Mammary epithelial cell (primary cell): Measurements from ENCODE around the gene EFNA4.

ENCODE experiments used
- CTCF ChIP-seq, 2 donors: IDR thresholded peaks in 1 of 2; conservative IDR thresholded peaks in 1 of 2; 2 replicates each; pipeline ENCODE4 v1.5.1; 2011 to 2012; ENCODE audit warnings: inconsistent platforms in 2 of 2, low read length in 2 of 2, mild to moderate bottlenecking in 2 of 2, control low read depth in 1 of 2, low read depth in 1 of 2; ENCODE audit not compliant: insufficient read depth in 1 of 2; ENCODE audit errors: extremely low read depth in 1 of 2
- EZH2 ChIP-seq: IDR thresholded peaks from 2 replicates; pipeline ENCODE4 v1.6.1; 2012; ENCODE audit warnings: low read length, inconsistent platforms, borderline replicate concordance

DNA sequence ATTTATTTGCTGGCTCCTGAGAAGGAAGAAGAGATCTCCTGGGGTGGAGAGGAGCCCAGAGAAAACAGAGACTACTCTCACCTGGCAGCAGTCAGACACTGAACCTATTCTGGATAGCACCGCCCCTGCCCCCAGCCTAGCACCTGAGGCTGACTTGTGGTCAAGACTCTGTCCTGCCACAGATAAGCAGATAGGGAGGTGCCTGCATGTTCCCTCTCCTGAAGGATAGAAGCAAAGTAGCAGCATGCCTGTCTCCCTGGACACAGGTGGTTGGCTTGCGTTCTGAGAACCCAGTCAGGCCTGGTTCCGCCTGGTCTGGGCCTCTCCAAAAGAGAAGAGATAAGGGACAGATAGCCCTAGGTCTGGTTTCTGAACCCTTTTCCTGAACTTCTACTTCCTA, 13.8 kb downstream of the EFNA4 start:
- TF ChIP-seq CTCF (conservative IDR thresholded peaks at IDR 0.05 in 1 of 2, IDR thresholded peaks at IDR 0.05 in 1 of 2; ENCODE audit: extremely low read depth in 1 of 2, insufficient read depth in 1 of 2, low read depth in 1 of 2, low read length in 2 of 2), result no peak
- no peak for TF ChIP-seq EZH2
